Brain pericyte (primary cell): Measurements from ENCODE around the gene EEFSEC.

ENCODE experiments used
- DNase-seq: peaks from one replicate; pipeline ENCODE4 v3.0.0-alpha.2; 2012; ENCODE audit warnings: low read depth, low spot score

The EEFSEC gene

DNA sequence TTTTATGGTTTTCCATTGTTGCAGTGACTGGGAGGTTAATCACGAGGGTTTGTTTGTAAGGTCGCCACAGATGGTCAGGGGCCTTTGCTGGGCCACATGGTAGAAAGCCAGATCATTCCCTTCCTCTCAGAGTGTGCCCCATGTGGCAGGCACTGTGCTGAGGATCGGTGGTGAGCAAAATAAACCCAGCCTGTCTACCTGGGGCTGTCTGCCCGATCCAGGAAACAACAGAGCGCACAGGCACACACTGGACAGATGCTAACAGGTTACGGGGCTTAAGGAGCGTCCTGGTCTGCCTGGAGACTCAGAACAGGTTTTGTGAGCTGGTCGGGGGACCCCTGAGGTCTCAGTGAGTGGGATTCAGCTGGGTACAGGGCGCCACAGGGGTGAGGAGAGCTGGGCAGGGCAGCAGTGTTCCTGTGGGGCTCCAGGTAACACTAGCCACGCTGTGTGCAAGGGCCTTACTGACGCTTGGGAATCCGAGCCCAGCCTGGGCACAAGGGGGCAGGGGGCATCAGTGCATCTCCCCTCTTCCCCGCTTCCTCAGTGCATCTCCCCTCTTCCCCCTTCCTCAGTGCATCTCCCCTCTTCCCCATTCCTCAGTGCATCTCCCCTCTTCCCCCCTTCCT lies 177.0 kb downstream of the EEFSEC start:
- no peak for DNase-seq

- DNase-seq, result no peak
Observed at GRCh38 chr3:128334086-128334645, 180.9 kb downstream of the EEFSEC start.

DNA sequence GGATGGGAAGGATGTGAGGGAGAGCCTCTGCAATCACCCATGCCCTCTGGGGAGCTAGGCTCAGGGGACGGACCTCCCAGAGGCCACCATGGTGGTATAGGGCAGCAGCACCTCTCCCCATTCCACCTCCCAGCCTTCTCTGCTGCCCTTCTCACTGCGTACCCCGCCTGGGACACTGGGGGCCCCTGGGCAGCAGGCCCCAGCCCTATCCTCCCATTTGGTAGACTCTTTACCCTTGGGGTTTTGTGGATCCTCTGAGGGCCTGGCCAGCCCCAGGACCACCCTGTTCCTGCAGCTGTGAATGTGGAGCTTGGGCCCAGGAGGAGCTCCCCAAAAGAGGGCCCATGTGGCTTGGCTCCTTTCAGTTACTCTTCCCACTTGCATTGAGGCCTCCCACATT lies 181.5 kb downstream of the EEFSEC start:
- no peak for DNase-seq

- DNase-seq, result no peak
Observed at GRCh38 chr3:128335621-128336296, 182.5 kb downstream of the EEFSEC start.

DNA sequence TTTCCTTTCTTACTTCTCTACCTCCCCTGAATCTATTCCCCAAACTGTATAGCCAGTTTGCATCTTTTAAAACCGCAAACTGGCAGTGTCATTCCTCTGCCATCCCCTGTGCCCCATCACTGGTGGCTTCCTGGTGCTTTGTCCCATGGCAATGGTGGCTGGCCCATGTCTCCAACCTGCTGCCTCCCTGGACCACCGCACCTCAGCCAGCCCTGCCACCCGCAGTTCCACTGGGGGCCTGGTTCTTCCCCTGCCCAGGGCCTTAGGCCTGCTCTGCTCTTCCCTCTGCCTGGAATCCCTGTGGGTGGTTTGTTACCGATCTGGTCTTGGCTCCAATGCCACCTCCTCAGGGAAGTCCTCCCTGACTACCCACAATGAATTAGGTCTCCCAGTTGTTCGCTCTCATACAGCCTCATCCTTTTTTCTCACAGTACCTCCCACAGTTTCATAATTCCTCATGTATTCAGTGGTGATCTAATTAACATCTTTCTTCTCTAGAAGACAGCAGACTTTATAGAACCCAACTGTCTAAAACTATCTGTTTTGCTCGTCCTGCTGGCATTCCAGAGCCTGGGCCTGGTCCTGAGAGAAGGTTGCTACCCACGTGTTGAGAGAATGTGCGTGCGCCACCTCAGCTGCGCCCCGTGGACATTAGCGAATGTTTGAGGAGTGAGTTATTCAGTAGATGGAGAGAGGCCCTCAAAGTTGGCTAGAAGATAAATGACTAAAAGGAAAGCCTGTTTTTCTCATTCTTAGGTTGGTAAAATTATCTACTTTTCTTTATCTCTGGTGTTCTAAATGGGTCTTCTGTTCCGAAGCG lies 183.3 kb downstream of the EEFSEC start:
- no peak for DNase-seq

- no peak for DNase-seq
Observed at GRCh38 chr3:128337305-128337704, 184.0 kb downstream of the EEFSEC start.

GRCh38 chr3:128338536-128339330 lies 185.5 kb downstream of the EEFSEC start:
- no peak for DNase-seq

DNA sequence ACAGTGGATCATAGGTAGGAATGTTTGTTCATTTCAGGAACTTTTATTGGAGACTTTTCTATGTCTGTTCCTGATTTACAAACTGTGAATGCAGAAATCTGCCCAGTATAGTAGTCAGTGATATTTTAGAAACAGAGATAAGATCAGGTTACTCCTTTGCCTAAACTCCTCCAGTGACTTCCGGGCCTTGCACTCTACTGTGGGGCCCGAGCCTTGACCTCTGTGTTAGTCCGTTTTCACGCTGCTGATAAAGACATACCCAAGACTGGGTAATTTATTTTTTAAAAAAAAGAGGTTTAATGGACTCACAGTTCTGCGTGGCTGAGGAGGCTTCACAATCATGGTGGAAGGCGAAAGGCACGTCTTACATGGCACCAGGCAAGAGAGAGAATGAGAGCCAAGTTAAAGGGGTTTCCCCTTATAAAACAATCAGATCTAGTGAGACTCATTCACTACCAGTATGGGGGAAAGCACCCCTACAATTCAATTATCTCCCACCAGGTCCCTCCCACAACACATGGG lies 186.3 kb downstream of the EEFSEC start:
- DNase-seq, result no peak

DNA sequence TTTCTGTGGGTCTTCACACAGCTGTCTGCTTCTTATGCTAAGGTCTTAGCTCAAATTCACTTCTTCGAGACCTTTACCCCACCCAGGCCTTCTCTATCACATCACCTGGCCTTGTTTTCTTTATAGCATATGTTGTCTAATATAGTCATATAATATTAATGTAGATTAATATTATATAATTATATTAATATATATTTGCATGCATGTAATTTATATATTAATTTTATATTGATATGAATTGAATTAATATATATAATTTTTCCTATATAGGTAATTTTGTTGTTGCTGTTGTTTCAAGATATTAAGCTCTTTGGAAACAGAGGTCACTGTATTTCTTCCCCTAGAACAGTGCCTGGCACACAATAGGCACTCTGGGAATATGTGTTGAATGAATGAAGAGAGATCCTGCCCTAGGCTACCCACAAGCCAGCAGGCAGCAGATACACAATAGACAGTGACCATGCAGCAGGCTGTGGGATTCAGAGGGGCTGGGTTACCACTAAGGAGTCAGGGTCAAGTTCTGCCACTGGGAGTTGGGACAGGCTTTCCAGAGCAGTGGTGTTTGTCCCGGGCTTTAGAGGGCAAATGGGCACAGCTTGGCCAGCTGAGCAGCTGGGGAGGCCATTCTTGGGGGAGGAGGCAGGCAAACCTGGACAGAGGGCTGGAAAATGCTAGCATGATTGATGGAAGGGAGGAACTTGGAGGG lies 187.1 kb downstream of the EEFSEC start:
- no peak for DNase-seq

GRCh38 chr3:128340904-128341555 lies 187.7 kb downstream of the EEFSEC start:
- DNase-seq, result no peak

DNA sequence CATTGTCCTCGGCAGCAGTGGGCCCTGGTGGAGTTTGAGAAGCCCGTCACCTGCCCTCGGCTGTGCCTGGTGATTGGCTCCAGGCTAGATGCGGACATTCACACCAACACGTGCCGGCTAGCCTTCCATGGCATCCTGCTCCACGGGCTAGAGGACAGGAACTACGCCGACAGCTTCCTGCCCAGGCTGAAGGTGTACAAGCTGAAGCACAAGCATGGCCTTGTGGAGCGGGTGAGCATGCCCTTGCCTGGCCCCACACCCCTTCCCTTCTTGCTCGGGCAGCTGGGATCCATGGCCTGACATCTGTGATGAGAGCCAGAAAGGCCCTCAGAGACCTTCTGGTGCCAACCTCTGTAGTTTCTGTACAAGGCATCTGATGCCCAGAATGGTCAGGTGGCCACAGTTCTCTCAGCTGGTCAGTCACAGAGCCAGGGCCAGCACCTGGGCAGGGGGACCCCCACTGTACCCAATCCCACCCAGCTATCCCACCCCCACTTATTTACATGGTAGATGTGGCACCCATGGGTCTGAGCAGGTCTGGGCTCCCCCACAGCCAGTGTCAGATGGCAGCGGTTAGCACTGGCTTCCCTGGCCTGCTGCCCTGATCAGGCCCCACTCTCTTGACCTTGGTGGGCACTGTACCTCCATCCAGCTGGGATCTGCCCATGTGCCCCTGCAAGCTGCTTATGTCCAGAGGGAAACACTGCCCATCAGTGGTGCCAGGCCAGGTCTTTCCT lies 188.5 kb downstream of the EEFSEC start:
- DNase-seq, result no peak

DNA sequence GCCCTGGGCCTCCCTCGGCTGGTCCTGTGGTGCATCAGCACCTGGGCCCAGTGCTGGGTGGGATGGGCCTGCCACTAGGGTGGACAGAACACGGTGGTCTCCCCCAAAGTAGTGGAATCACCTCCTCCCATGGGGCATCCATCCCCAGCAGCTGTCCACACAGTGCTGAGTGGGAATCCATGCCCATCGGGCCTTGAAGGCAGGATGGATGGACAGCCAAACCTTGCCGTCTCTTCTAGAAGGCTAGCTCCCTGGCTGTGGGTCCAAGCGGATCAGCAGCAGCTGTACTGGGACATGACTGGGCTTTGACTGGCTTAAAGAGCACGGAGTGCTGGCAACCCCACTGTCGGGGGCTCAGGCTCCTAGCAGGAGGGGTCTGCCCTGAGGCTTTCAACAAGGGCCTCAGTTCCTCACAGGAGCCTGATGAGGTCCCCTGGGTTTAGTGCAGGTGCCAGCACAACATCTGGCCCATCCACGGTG lies 189.5 kb downstream of the EEFSEC start:
- no peak for DNase-seq

DNA sequence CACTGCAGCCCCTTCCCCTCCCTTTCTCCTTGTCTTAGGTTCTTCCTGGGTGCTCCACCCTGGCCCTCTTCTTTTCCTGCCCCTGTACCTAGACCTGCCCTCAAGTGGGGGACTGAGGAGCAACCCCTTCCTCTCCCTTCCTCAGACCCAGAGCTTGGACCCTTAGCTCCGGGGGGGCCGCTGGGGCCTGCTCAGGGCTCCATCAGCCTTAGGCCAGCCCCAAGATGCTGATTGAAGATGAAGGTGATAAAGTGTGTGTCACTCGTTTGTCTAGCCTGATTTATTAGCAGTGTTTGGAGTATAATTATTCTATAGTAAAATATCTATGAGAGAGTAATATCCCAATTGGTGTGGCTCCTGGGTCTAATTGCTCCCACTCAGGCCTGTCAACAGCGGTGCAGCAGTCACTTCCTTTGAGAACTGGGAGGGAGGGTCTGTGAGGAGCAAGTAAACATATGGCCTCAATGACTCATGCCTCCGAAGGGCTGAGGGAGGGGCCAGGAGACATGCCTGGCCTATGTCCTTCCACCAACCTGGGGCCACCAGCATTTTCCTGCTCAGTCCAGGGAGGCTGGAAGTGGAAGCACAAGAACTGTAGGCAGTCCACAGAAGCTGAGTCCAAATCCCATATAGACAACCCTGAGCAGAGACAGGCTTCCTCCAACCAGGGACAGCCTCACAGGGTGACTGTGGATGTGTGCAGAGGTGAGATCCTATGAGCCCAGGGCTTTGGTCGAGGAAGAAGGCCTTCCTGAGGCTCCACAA lies 190.2 kb downstream of the EEFSEC start:
- no peak for DNase-seq

GRCh38 chr3:128344052-128344735 lies 190.9 kb downstream of the EEFSEC start:
- no peak for DNase-seq

DNA sequence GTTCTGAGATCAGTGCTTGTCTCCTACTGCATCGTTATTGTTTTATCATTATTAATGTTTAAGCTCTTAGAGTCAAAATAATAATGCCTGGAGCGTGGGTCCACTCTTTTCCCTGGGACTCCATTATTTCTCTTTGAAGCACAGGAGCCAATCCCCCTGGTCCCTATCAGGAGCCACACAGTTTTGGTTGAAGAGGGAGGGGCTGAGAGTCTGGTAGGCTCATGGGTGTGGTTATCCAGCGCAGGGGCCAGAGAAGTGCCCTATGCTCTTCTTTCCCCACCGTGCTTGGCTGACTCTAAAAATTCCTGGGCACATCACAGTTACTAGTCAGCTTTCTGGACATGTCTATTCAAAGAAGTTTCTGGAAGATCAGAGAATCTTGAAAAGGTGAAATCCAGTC lies 191.9 kb downstream of the EEFSEC start:
- DNase-seq, result no peak

DNA sequence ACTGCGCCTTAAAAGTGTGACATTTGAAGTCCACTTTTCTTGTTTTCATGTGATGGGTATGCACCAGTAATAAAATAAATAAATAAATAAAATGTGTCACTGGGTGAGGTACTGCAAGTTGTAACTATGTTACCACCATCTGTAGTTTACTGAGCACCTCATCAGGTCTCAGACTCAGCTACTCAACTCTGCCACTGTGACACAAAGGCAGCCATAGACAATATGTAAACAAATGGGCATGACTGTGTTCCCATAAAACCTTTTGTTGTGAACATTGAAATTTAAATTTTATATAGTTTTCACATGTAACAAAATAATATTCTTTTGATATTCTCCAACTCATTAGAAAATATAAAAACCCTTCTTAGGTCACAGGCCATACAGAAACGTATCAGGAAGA lies 193.3 kb downstream of the EEFSEC start:
- no peak for DNase-seq

GRCh38 chr3:128347282-128347681 lies 194.0 kb downstream of the EEFSEC start:
- no peak for DNase-seq

- DNase-seq, result no peak
Observed at GRCh38 chr3:128348075-128348474, 194.8 kb downstream of the EEFSEC start.
